CD4-positive, alpha-beta T cell treated with Interleukin-10 for 1 hour (primary cell): ENCODE results near the gene CCL18.
A peak's percentile ranks its signal among the peaks of the same experiment; 100 is the strongest.
"Not testable (repeated sequence)": the region's sequence is repeated elsewhere in the genome, so short reads cannot be mapped to it uniquely, and the experiment has no call there.

Experiments
- DNase-seq: peaks from one replicate; pipeline ENCODE4 v3.0.0-alpha.2; 2020

The CCL18 gene

DNA sequence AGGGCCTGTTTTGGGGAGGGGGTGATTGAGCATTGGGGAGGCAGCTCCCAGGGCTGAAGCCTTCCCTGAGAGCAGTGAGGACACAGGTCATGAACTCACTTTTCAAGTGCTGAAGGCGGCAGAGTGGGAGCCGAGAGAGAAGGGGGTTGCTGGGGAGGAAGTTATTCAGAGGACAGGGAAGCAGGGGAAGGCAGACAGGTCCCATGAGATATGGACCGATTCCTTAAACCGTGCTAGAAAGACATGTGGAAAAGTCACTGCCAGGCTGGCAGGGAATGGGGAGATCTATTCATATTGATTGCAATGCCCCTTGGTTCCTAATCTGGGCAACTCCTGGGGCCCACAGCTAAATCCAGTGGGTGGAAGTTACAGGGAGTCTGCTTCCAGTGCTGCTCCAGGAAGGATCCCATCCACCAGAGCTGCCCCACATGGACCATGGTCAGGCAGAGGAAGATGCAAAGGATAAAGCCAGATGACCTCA is 40.7 kb downstream of the CCL18 start:
- no peak for DNase-seq

DNA sequence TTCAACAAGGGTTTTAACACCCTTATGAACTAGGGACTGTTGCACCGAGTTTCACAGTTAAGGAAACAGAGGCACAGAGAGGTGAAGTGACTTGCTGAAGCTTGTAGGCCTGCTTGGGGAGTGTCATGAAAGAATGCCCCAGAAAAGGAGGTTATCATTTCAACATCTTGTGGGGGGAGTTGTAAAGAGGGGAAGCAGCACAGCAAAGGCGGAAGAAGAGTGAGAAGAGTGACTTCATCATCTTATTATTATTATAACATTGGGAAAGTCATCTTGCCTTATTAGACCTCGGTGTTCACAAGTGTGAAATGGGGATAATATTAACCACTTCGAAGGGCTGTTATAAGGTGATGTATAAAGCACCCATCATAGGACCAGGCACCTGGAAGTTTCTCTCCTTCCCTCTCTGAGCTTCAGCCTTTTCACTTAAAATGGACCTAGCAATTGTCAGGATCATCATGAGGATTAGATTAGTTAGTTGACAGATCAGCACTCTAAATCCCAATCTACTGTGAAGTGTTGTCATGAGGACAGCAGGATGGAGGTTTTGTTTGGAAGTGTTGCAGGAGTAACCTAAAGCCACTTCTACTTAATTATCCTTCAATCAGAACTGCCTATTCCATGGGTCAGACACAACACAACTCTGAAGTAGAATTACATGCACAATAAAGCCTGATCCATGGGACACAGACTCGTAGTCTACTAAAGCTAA is 41.9 kb downstream of the CCL18 start:
- DNase-seq, result no peak

- no peak for DNase-seq
Measured at GRCh38 chr17:36106493-36106835, 42.4 kb downstream of the CCL18 start.

DNA sequence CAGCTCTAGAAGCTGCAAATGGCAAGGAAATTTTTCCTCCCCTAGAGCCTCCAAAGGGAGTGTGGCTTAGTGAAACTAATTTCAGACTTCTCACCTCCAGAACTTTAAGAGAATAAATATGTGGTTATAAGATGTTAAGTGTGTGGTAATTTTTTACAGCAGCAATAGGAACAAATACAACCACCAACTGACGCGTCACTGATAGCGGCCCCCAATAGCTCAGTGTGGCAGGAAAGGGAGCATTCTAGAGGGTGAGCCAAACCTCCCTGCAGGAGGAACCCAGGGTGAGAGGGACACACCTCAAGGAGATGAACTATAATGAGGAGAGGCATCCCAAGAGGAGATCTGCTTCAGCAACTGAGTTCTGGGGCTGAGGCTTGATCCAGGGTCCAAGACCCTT is 43.6 kb downstream of the CCL18 start:
- DNase-seq, result peak; percentile 36

DNA sequence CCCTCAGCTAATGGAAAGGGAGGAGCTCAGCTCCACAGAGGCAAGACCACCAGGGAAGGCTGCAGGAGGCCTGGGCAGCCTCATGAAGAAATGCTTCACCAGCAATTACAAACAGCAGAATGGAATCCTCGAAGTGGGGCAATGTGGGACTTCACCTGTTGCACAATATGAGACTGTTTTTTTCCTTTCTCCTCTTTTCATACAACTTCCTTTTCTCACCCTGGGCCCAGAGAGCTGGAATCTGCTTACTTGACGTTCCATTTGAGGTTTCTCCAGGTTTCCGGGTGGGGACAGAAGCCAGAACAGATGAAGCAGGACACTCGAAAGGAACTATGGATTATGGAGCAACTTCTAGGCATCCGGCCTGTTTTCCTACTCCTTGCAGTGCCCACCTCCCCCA is 44.2 kb downstream of the CCL18 start:
- DNase-seq, result not testable (repeated sequence)

- DNase-seq, result no peak
Measured at GRCh38 chr17:36111068-36111490, 47.0 kb downstream of the CCL18 start.

GRCh38 chr17:36112572-36112971 is 48.5 kb downstream of the CCL18 start:
- no peak for DNase-seq

DNA sequence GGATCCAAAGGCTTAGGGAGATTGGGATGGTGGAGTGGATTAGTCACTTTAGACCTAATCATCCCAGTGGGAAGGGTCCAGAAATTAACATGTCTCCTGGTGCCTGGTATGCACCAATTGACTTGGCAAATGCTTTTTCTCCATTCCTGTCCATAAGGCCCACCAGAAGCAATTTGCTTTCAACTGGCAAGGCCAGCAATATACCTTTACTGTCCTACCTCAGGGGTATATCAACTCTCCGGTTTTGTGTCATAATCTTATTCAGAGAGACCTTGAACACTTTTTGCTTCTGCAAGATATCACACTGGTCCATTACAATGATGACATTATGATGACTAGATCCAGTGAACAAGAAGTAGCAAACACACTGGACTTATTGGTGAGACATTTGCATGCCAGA is 49.1 kb downstream of the CCL18 start:
- DNase-seq, result not testable (repeated sequence)

- DNase-seq, result not testable (repeated sequence)
Measured at GRCh38 chr17:36114971-36115648, 51.0 kb downstream of the CCL18 start.

- DNase-seq, result not testable (repeated sequence)
Measured at GRCh38 chr17:36115649-36115977, 51.5 kb downstream of the CCL18 start.

DNA sequence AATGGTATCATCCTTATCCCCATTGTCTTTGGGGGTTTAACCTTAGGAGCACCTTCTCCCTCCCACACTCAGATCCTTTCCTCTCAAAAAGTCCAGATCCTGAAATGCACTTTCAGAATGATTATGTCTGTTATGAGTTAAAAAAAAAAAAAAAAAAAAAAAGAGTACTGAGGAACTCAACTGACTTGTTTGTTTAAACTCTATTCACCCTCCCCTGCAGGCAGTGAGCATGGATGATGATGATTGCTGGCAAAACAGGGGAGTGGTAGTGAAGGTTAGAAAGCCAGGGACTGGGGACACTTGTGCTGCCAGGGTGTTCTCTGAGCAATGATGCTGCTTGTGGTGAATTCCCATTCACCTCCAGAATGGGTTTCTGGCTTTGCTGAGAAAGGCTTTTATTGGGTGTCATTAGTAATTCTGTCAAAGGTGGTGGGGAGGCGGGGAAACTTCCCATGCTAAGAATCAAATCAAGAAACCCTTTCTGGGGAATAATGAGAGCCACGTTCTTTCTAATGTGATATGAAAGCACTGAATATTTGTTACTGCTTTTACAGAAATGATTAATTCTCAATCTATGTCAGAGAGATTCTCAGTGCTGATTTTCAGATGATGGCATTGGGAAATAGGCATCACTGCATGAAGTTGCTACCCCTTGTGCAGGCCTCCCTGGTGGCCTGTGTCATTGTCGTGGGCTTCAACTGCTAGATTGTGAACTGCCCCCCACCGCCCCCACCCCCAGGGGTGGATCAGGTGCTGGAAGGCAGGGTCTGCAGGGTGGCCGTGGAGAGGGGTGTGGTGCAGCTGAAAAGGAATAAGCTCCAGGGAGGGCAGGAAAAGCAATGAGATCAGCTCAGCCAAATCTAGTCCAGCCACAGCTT is 53.7 kb downstream of the CCL18 start:
- no peak for DNase-seq

DNA sequence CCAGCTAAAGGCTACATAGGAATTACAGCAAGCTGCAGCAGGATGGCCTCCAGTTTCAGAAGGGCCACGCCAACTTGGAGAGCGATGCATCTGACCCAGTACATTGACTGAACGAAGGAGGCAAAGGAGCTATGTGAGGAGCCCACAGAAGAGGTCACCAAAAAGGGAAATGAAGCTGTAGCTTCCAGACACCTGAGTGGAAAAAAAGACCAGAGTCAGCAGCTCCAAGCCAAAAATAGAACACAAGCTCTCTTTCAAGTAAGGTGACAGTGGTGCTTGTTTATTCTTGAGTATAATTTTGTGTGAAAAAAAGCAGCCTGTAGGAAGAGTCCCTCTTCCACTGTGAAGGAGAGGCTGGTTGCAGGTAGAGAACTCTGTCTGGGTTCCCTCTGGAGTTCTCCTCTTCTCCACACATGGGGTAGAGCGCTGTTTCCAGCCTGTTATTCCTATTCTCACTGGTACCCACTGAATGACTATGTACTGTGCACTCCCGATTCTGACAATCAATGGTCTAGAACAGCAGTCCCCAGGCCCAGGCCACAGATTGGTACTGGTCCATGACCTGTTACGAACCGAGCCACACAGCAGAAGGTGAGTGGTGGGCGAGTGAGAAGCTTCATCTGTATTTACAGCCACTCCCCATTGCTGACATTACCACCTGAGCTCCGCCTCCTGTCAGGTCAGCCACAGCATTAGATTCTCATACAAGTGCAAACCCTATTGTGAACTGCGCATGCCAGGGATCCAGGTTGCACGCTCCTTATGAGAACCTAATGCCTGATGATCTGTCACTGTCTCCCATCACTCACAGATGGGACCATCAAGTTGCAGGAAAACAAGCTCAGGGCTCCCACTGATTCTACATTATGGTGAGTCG is 54.6 kb downstream of the CCL18 start:
- DNase-seq, result no peak

DNA sequence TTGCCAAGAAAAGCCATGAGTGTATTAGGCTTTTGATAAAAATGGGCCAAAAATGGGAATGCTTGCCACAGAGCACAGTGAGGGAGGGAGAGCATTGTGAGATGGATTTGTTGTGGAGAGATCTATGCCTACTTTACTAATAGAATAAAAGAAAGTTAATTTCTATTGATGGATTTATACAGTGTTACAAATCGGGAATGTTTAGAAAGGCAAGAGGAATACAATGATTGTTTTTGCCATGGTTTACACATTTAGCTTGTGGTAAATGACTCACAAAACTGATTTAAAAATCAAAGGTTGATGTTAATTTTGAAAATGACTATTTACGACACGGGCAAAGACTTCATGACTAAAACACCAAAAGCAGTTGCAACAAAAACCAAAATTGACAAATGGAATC is 56.1 kb downstream of the CCL18 start:
- DNase-seq, result no peak

- not testable (repeated sequence) for DNase-seq
Measured at GRCh38 chr17:36121099-36121498, 57.0 kb downstream of the CCL18 start.
